ENCODE results near the gene CD9.

DNA sequence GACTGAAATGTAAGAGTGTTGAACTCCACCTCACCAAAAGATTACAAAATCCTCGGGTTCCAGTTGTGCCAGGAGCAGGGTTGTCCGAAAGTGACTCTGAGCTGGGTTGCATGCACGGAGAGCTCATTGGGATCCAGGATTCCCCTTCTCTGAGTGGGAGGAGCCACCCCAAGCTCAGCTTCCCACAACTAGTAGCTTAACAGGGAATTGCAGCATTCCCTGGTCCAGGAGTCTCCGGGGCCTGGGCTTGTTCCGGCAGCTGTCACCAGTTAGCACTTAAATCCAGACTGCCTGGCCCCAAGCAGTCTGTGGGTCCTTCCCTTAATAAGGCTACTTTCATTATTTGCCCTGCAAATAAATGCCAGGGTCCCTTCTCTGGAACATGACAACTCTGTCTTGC, 50.1 kb downstream of the CD9 start:
- TF ChIP-seq, protein P1, sequence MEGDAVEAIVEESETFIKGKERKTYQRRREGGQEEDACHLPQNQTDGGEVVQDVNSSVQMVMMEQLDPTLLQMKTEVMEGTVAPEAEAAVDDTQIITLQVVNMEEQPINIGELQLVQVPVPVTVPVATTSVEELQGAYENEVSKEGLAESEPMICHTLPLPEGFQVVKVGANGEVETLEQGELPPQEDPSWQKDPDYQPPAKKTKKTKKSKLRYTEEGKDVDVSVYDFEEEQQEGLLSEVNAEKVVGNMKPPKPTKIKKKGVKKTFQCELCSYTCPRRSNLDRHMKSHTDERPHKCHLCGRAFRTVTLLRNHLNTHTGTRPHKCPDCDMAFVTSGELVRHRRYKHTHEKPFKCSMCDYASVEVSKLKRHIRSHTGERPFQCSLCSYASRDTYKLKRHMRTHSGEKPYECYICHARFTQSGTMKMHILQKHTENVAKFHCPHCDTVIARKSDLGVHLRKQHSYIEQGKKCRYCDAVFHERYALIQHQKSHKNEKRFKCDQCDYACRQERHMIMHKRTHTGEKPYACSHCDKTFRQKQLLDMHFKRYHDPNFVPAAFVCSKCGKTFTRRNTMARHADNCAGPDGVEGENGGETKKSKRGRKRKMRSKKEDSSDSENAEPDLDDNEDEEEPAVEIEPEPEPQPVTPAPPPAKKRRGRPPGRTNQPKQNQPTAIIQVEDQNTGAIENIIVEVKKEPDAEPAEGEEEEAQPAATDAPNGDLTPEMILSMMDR (IDR thresholded peaks at IDR 0.05), result no peak
- TF ChIP-seq POLR2A (IDR thresholded peaks at IDR 0.05), result no peak
